Measurements from ENCODE around the gene UNC119.

- TF ChIP-seq EZH2 (IDR thresholded peaks at IDR 0.05; ENCODE audit: low read length, unreplicated experiment): no peak
- TF ChIP-seq CTCF (conservative IDR thresholded peaks at IDR 0.05; ENCODE audit: low read depth, low read length): no peak
- TF ChIP-seq EZH2phosphoT487 (IDR thresholded peaks at IDR 0.05; ENCODE audit: borderline replicate concordance, low read length): no peak
These were observed 25.2 kb downstream of the UNC119 start for GRCh38 chr17:28527181-28527681.
